SK-N-SH treated with all-trans-retinoic acid at 6 μM for 48 hours (cell line): ENCODE results near the gene PLEKHA3.

Experiments
- ATAC-seq: fragments of 200-7000 bp; cut with Tn5 transposase; 3 replicates; pipeline ENCODE4 v1.9.1; 2020; ENCODE audit warnings: mild to moderate bottlenecking, moderate library complexity
- ARNTL ChIP-seq: fragments of 450-650 bp; formaldehyde crosslinking; IDR thresholded peaks from 2 replicates; pipeline ENCODE4 v1.5.0; 2020; ENCODE audit warnings: low read depth, mild to moderate bottlenecking, moderate library complexity, borderline replicate concordance
- CSDC2 ChIP-seq: fragments of 250-450 bp; sonication (Bioruptor Pico); IDR thresholded peaks from 2 replicates; pipeline ENCODE4 v1.5.0; 2020; ENCODE audit warnings: mild to moderate bottlenecking, moderate library complexity
- ESRRG ChIP-seq: fragments of 250-450 bp; sonication (Bioruptor Pico); IDR thresholded peaks from 2 replicates; pipeline ENCODE4 v1.6.1; 2021; ENCODE audit warnings: mild to moderate bottlenecking
- GLIS3 ChIP-seq: fragments of 250-450 bp; sonication (Bioruptor Pico); IDR thresholded peaks from 2 replicates; pipeline ENCODE4 v1.5.0; 2020; ENCODE audit warnings: mild to moderate bottlenecking, moderate library complexity
- ISL1 ChIP-seq: fragments of 250-450 bp; sonication (Bioruptor Pico); IDR thresholded peaks from 2 replicates; pipeline ENCODE4 v2.1.2; 2022; ENCODE audit warnings: mild to moderate bottlenecking, moderate library complexity
- OSR1 ChIP-seq: fragments of 250-450 bp; sonication (Bioruptor Pico); IDR thresholded peaks from 2 replicates; pipeline ENCODE4 v1.8.0; 2022; ENCODE audit warnings: moderate library complexity, mild to moderate bottlenecking, inconsistent platforms
- POU6F1 ChIP-seq: fragments of 250-450 bp; sonication (Bioruptor Pico); IDR thresholded peaks from 2 replicates; pipeline ENCODE4 v1.8.0; 2021; ENCODE audit warnings: low read depth, mild to moderate bottlenecking, moderate library complexity, borderline replicate concordance
- PPARA ChIP-seq: fragments of 250-450 bp; sonication (Bioruptor Pico); IDR thresholded peaks from 2 replicates; pipeline ENCODE4 v1.5.0; 2020; ENCODE audit warnings: mild to moderate bottlenecking, borderline replicate concordance
- RARB ChIP-seq: fragments of 250-450 bp; sonication (Bioruptor Pico); IDR thresholded peaks from 2 replicates; pipeline ENCODE4 v1.8.0; 2021; ENCODE audit warnings: mild to moderate bottlenecking, moderate library complexity
- SNAI2 ChIP-seq: fragments of 250-450 bp; sonication (Bioruptor Pico); IDR thresholded peaks from 2 replicates; pipeline ENCODE4 v1.5.0; 2020; ENCODE audit warnings: mild to moderate bottlenecking, moderate library complexity
- TCF4 ChIP-seq: fragments of 250-450 bp; sonication (Bioruptor Pico); IDR thresholded peaks from 2 replicates; pipeline ENCODE4 v1.8.0; 2021; ENCODE audit warnings: mild to moderate bottlenecking, moderate library complexity, borderline replicate concordance
- TOX ChIP-seq: fragments of 250-450 bp; sonication (Bioruptor Pico); IDR thresholded peaks from 2 replicates; pipeline ENCODE4 v1.8.0; 2021; ENCODE audit warnings: mild to moderate bottlenecking, moderate library complexity, borderline replicate concordance
- ZC3H10 ChIP-seq: fragments of 250-450 bp; sonication (Bioruptor Pico); IDR thresholded peaks from 2 replicates; pipeline ENCODE4 v1.5.1; 2021; ENCODE audit warnings: mild to moderate bottlenecking, moderate library complexity
- ZFP3 ChIP-seq: fragments of 250-450 bp; sonication (Bioruptor Pico); IDR thresholded peaks from 2 replicates; pipeline ENCODE4 v1.5.0; 2020; ENCODE audit warnings: mild to moderate bottlenecking, moderate library complexity
- ZFP30 ChIP-seq: fragments of 450-650 bp; formaldehyde crosslinking; IDR thresholded peaks from 2 replicates; pipeline ENCODE4 v1.5.0; 2022; ENCODE audit warnings: mild to moderate bottlenecking, moderate library complexity
- ZNF565 ChIP-seq: fragments of 450-650 bp; formaldehyde crosslinking; conservative IDR thresholded peaks from 2 replicates; pipeline ENCODE4 v1.5.0; 2020; ENCODE audit warnings: low read depth, mild to moderate bottlenecking, moderate library complexity
- ZNF70 ChIP-seq: fragments of 450-650 bp; formaldehyde crosslinking; IDR thresholded peaks from 2 replicates; pipeline ENCODE4 v1.5.0; 2020; ENCODE audit warnings: mild to moderate bottlenecking, moderate library complexity
- TF ChIP-seq, protein P1 (sequence below): fragments of 250-450 bp; sonication (Bioruptor Pico); IDR thresholded peaks from 2 replicates; pipeline ENCODE4 v1.5.0; 2020; ENCODE audit warnings: mild to moderate bottlenecking, moderate library complexity
- TF ChIP-seq, protein P2 (sequence below): fragments of 250-450 bp; sonication (Bioruptor Pico); IDR thresholded peaks from 2 replicates; pipeline ENCODE4 v1.5.1; 2021; ENCODE audit warnings: mild to moderate bottlenecking, moderate library complexity
- TF ChIP-seq, protein P3 (sequence below): fragments of 250-450 bp; sonication (Bioruptor Pico); IDR thresholded peaks from 2 replicates; pipeline ENCODE4 v1.8.0; 2020; ENCODE audit warnings: mild to moderate bottlenecking, moderate library complexity, borderline replicate concordance
- TF ChIP-seq, protein P4 (sequence below): fragments of 250-450 bp; sonication (Bioruptor Pico); IDR thresholded peaks from 2 replicates; pipeline ENCODE4 v1.5.1; 2020; ENCODE audit warnings: low read depth, mild to moderate bottlenecking, moderate library complexity

Gene PLEKHA3

GRCh38 chr2:178510384-178510783 lies 30.1 kb downstream of the PLEKHA3 start:
- ATAC-seq = no peak
- TF ChIP-seq ESRRG (CRISPR knock-in tag) (no peak), ZNF565 (CRISPR knock-in tag) (no peak), ZNF70 (CRISPR knock-in tag) (no peak), SNAI2 (CRISPR knock-in tag) (no peak), OSR1 (CRISPR knock-in tag) (no peak)
- TF ChIP-seq, protein P1, sequence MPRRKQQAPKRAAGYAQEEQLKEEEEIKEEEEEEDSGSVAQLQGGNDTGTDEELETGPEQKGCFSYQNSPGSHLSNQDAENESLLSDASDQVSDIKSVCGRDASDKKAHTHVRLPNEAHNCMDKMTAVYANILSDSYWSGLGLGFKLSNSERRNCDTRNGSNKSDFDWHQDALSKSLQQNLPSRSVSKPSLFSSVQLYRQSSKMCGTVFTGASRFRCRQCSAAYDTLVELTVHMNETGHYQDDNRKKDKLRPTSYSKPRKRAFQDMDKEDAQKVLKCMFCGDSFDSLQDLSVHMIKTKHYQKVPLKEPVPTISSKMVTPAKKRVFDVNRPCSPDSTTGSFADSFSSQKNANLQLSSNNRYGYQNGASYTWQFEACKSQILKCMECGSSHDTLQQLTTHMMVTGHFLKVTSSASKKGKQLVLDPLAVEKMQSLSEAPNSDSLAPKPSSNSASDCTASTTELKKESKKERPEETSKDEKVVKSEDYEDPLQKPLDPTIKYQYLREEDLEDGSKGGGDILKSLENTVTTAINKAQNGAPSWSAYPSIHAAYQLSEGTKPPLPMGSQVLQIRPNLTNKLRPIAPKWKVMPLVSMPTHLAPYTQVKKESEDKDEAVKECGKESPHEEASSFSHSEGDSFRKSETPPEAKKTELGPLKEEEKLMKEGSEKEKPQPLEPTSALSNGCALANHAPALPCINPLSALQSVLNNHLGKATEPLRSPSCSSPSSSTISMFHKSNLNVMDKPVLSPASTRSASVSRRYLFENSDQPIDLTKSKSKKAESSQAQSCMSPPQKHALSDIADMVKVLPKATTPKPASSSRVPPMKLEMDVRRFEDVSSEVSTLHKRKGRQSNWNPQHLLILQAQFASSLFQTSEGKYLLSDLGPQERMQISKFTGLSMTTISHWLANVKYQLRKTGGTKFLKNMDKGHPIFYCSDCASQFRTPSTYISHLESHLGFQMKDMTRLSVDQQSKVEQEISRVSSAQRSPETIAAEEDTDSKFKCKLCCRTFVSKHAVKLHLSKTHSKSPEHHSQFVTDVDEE (CRISPR knock-in tag) = no peak
- TF ChIP-seq, protein P2, sequence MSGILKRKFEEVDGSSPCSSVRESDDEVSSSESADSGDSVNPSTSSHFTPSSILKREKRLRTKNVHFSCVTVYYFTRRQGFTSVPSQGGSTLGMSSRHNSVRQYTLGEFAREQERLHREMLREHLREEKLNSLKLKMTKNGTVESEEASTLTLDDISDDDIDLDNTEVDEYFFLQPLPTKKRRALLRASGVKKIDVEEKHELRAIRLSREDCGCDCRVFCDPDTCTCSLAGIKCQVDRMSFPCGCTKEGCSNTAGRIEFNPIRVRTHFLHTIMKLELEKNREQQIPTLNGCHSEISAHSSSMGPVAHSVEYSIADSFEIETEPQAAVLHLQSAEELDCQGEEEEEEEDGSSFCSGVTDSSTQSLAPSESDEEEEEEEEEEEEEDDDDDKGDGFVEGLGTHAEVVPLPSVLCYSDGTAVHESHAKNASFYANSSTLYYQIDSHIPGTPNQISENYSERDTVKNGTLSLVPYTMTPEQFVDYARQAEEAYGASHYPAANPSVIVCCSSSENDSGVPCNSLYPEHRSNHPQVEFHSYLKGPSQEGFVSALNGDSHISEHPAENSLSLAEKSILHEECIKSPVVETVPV (CRISPR knock-in tag) = no peak
- TF ChIP-seq, all 23 proteins: peak for 0

DNA sequence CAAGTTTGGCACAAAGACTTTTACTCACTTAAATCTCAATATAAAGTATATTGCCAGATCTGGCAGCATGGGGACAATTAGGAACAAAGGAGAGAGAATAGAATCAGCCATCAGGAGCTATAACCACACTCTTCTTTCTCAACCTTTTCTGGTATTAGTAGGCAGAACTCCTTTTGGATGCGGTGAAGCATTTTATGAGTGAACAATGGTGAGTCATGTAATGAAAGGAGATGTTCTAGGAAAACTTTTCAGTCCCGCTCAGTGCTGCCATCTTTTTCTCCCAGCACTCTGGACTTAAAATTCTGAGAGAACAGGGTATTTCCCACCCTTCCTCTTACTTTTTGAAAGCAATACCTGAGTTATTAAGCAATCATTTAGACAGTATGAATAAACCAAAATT lies 32.2 kb downstream of the PLEKHA3 start:
- TF ChIP-seq ESRRG (CRISPR knock-in tag) (no peak), ZNF70 (CRISPR knock-in tag) (no peak)
- TF ChIP-seq, protein P1 (CRISPR knock-in tag) = no peak
- TF ChIP-seq, all 23 proteins: peak for 0
- no peak for ATAC-seq

- TF ChIP-seq PPARA (CRISPR knock-in tag) (no peak), POU6F1 (CRISPR knock-in tag) (no peak)
- peak; percentile 22; the same call in 1 of the 3 replicates for ATAC-seq
Observed at GRCh38 chr2:178513876-178514275, 33.6 kb downstream of the PLEKHA3 start.

DNA sequence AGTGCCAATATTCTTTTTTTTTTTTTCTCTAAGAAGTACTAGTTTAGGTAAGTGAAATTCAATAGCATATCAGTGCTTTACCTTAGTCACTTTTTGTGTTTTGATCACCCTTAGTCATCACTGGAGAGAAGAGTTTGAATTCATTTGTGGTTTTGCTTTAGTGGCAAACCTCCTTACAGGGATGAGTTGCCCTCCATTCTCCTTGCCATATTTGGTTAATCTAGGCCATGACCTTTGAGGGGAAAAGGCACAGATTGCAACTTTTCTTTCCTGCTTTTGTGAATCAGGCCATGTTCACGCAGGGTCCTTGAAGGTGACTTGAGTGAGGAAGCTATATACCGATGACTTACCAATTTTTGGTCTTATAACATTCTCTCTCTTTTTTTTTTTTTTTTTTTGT lies 34.4 kb downstream of the PLEKHA3 start:
- ATAC-seq = peak; percentile 69

GRCh38 chr2:178517496-178517895 lies 37.2 kb downstream of the PLEKHA3 start:
- no peak for TF ChIP-seq CSDC2 (CRISPR knock-in tag)
- ATAC-seq = no peak

More for the DNA sequence above, 34.4 kb downstream of the PLEKHA3 start:
- TF ChIP-seq ZC3H10 (CRISPR knock-in tag) (no peak), ISL1 (CRISPR knock-in tag) (no peak), GLIS3 (CRISPR knock-in tag) (no peak)

DNA sequence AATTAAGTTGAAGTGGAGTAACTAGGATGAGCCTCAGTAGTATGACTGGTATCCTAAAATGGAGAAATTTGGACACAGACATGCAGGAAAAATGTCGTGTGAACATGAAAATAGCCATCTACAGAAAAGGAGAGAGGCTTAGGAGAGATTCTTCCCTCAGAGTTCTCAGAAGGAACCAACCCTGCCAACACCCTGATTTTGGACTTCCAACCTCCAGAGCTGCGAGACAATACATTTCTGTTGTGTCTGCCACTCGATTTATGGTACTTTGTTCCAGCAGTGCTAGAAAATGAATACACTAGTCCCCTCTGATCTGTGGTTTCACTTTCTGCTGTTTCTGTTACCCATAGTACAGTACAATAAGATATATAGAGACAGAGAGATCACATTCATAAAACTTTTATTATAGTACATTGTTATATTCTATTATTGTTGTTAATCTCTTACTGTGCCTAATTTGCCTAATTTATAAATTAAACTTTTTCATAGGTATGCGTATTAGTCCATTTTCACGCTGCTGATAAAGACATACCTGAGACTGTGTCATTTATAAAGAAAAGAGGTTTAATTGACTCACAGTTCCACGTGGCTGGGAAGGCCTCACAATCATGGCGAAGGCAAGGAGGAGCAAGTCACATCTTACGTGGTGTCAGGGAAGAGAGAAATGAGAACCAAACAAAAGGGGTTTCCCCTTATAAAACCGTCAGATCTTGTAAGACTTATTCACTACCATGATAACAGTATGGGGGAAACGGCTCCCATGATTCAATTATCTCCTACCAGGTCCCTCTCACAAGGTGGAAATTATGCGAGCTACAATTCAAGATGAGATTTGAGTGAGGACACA lies 41.3 kb downstream of the PLEKHA3 start:
- no peak for ATAC-seq
- no peak for TF ChIP-seq TOX
- TF ChIP-seq, protein P3, sequence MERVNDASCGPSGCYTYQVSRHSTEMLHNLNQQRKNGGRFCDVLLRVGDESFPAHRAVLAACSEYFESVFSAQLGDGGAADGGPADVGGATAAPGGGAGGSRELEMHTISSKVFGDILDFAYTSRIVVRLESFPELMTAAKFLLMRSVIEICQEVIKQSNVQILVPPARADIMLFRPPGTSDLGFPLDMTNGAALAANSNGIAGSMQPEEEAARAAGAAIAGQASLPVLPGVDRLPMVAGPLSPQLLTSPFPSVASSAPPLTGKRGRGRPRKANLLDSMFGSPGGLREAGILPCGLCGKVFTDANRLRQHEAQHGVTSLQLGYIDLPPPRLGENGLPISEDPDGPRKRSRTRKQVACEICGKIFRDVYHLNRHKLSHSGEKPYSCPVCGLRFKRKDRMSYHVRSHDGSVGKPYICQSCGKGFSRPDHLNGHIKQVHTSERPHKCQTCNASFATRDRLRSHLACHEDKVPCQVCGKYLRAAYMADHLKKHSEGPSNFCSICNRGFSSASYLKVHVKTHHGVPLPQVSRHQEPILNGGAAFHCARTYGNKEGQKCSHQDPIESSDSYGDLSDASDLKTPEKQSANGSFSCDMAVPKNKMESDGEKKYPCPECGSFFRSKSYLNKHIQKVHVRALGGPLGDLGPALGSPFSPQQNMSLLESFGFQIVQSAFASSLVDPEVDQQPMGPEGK = no peak
- TF ChIP-seq, protein P4, sequence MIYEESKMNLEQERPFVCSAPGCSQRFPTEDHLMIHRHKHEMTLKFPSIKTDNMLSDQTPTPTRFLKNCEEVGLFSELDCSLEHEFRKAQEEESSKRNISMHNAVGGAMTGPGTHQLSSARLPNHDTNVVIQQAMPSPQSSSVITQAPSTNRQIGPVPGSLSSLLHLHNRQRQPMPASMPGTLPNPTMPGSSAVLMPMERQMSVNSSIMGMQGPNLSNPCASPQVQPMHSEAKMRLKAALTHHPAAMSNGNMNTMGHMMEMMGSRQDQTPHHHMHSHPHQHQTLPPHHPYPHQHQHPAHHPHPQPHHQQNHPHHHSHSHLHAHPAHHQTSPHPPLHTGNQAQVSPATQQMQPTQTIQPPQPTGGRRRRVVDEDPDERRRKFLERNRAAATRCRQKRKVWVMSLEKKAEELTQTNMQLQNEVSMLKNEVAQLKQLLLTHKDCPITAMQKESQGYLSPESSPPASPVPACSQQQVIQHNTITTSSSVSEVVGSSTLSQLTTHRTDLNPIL = no peak
- no peak for TF ChIP-seq ZFP30
- TF ChIP-seq ARNTL (CRISPR knock-in tag) = no peak
- TF ChIP-seq RARB (CRISPR knock-in tag) = no peak
- no peak for TF ChIP-seq CSDC2 (CRISPR knock-in tag)
- no peak for TF ChIP-seq TCF4 (CRISPR knock-in tag)
- no peak for TF ChIP-seq ZC3H10 (CRISPR knock-in tag)
- TF ChIP-seq ZFP3 (CRISPR knock-in tag) = no peak
